Heart right ventricle (tissue), 16 donors: ENCODE measurements around the gene NAXD. TPM values are rescaled to one million over a fixed set of nuclear protein-coding genes. Genes with fewer than 3 reads are reported as not detected.

Experiments
- ATAC-seq, 8 donors: fragments of 200-7000 bp; cut with Tn5 transposase; one replicate each; pipeline ENCODE4 v1.9.1; 2020; ENCODE audit warnings: mild to moderate bottlenecking in 8 of 8, moderate library complexity in 8 of 8, moderate number of reproducible peaks in 1 of 8
- DNase-seq, 2 donors: peaks; one replicate each; pipeline ENCODE4 v3.0.0-alpha.2; 2020
- H3K27ac ChIP-seq, 10 donors: fragments of 200-600 bp; sonication (generic) in 2 of 10; one replicate each; pipeline versions ENCODE4 v1.5.0 to v1.8.0; 2020 to 2022; ENCODE audit warnings: mild to moderate bottlenecking in 3 of 10
- H3K27me3 ChIP-seq, 7 donors: fragments of 200-600 bp; one replicate each; pipeline ENCODE4 v1.8.0; 2021 to 2022; ENCODE audit warnings: mild to moderate bottlenecking in 2 of 7
- H3K36me3 ChIP-seq, 9 donors: fragments of 200-600 bp; sonication (generic) in 1 of 9; one replicate each; pipeline versions ENCODE4 v1.5.0 to v1.8.0; 2020 to 2022; ENCODE audit warnings: mild to moderate bottlenecking in 2 of 9
- H3K4me1 ChIP-seq, 9 donors: fragments of 200-600 bp; sonication (generic) in 1 of 9; one replicate each; pipeline versions ENCODE4 v1.5.0 to v1.8.0; 2020 to 2022; ENCODE audit warnings: mild to moderate bottlenecking in 4 of 9
- H3K4me3 ChIP-seq, 10 donors: fragments of 200-600 bp; sonication (generic) in 2 of 10; one replicate each; pipeline versions ENCODE4 v1.5.0 to v1.8.0; 2020 to 2022; ENCODE audit warnings: mild to moderate bottlenecking in 7 of 10, moderate library complexity in 2 of 10
- H3K9me3 ChIP-seq, 11 donors: fragments of 200-600 bp in 10 of 11; sonication (generic) in 2 of 11; one replicate each; pipeline versions ENCODE4 v1.5.0 to v1.8.0; 2013 to 2022; ENCODE audit warnings: mild to moderate bottlenecking in 2 of 11, control low read depth in 1 of 11, moderate library complexity in 1 of 11
- WGBS, 2 donors: extraction: QIAGEN DNeasy Blood & Tissue Kit; methylation state at CpG; one replicate each; pipeline ENCODE4 v1.1.7; 2013; ENCODE audit warnings: inconsistent platforms in 1 of 2; 5-methylcytosine and 5-hydroxymethylcytosine counted together
- intact Hi-C, 10 donors: fragments of 100-400 bp; cut with DNase I; formaldehyde crosslinking; loops; one replicate each; pipeline versions ENCODE4 v1.11.1 to v1.14.2; 2022
- polyA plus RNA-seq, 2 donors: library from polyadenylated mRNA; stranded (reverse); fragments of 200-250 nt; gene quantifications; one replicate each; pipeline ENCODE4 v1.2.3, GENCODE V29; 2013
- total RNA-seq, 10 donors: library from RNA; stranded (reverse); fragmentation: NEBNext Ultra II Directional in 3 of 10; extraction: Animal tissue kit (Norgen Biotek cat#: 25700) in 3 of 10; gene quantifications; one replicate each; pipeline versions ENCODE4 v1.2.1 to v1.2.4, GENCODE V29; 2021 to 2023
- TF ChIP-seq, protein P1 (sequence below), 9 donors: fragments of 200-600 bp; sonication (generic) in 2 of 9; IDR thresholded peaks; one replicate each; pipeline versions ENCODE4 v1.5.0 to v1.8.0; 2021 to 2022; ENCODE audit warnings: antibody characterized with exemption in 9 of 9, mild to moderate bottlenecking in 5 of 9, moderate library complexity in 1 of 9
- donor health status: Arrhythmogenic right ventricular cardiomyopathy.
- donor health status: ischemic (EF 13 %, LVEDD 7.1; RV severe dilation, severe dysfunction).
- donor health status: healthy with polysubstance abuse.
- donor health status: DM: no; HTN: yes; CAD: no.
- donor health status: DM: no; HTN: no; CAD: no.
- donor health status: ischemic (EF 25% LVEDD 6.9; RV normal size, moderate dysfunction).
- donor health status: ischemic (EF 25% LVEDD 5.7; RV mildly dilated, moderate dysfunction).
- donor health status: healthy.
- donor health status: DM: yes; HTN: yes; CAD: no.
- donor health status: Ischemic cardiomyopathy.
- donor health status: ischemic (EF 35%, LVEDD 5.7; RV mildly dilated, moderate dysfunction).
- donor health status: nonischemic (EF 11% LVEDD 7.7; RV severe dilation, severe dysfunction).
- donor health status: DM: yes; HTN: yes; CAD: no.
- donor health status: PGD.
- donor health status: ischemic (EF 29% LVEDD 5.4; RV normal size, mild dysfunction).
- donor health status: nonischemic (EF 23%, LVEDD 6.1; RV moderate dilation, normal function).

Gene NAXD
- total and polyA plus RNA-seq, 12 donors: 22.1 to 43.4 (median 27.8) TPM

DNA sequence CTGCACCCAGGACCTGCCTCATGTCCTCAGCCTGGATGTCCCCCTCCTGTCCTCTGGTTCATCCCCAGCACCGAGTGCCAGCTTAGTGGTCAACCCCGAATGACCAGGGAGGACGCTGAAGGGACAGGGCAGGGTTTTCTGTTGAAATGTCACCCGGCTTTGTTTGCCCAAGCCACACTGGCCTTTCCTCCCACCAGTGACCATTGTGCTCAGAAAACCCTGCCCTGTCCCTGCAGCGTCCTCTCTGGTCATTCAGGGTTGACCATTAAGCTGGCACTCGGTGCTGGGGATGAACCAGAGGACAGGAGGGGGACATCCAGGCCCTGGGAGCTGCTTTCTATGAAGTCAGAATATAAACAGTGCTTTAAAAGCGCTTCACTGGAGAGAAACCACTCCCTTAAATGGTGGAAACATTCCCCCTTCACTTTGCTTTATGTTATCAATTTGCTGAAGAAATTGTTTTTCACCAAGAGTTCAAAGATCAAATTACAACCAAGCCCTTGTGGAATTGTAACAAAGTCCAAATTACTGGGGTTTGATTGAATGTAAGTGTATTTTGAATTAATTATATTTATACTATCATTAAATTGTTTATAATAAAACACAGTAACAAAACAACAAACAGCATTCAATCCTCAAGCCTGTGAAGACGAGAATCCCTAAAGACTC, 69.2 kb downstream of the NAXD start:
- TF ChIP-seq, protein P1, sequence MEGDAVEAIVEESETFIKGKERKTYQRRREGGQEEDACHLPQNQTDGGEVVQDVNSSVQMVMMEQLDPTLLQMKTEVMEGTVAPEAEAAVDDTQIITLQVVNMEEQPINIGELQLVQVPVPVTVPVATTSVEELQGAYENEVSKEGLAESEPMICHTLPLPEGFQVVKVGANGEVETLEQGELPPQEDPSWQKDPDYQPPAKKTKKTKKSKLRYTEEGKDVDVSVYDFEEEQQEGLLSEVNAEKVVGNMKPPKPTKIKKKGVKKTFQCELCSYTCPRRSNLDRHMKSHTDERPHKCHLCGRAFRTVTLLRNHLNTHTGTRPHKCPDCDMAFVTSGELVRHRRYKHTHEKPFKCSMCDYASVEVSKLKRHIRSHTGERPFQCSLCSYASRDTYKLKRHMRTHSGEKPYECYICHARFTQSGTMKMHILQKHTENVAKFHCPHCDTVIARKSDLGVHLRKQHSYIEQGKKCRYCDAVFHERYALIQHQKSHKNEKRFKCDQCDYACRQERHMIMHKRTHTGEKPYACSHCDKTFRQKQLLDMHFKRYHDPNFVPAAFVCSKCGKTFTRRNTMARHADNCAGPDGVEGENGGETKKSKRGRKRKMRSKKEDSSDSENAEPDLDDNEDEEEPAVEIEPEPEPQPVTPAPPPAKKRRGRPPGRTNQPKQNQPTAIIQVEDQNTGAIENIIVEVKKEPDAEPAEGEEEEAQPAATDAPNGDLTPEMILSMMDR (IDR thresholded peaks at IDR 0.05): no peak
- DNase-seq (no peak), ATAC-seq (no peak)
- WGBS, 2 donors: 94 to 96% methylated on average over 8 of the region's 8 CpGs
- Histone ChIP-seq H3K4me1 (peaks cover 0 to 4% (median 0%) of the 10 kb centered on the region in 9 donors), H3K27me3 (no peaks in the 10 kb centered on the region), H3K4me3 (no peak overlapping the region), H3K36me3 (peaks cover 0 to 98% (median 56%) of the 10 kb centered on the region in 9 donors), H3K27ac (no peak overlapping the region), H3K9me3 (no peaks in the 10 kb centered on the region)
- intact Hi-C loops: loop anchor here in 1 of 10 donors (10.0 kb wide), 1 partner anchor 90 kb away; no protein-coding TSS in a partner anchor

DNA sequence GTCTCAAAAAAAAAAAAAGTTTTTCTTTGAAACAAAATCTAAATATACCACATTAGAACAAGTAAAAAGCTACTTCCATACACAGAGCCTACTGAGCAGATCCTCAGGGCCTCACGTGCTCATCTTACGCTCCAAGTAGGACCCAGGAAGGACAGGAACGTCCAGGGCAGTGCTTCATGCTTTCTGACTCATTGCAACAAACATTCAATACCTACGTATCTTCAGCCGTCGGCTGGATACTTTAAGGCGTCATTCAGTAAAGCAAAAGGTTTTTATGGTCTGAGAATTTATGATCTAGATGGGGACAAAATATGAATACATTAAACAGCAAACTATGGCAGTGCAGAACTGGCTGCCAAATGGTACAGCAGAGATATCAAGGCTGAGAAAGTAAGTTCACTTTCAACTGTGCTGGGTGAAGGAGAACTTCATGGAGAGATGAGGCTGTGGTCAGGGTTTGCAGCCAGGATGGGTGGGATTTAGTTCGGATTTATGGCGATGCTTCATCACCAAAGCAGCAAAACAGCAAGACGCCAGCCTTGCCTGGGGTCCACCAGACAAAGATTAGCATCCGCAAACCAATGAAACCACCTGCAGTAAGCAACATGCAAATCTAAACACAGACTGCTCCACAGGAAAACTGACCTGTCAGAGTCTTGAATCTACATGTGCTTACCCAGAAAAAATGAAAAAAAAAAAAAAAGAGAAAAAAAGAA, 70.1 kb downstream of the NAXD start:
- Histone ChIP-seq H3K36me3 (peaks cover 0 to 97% (median 54%) of the 10 kb centered on the region in 9 donors), H3K4me1 (peaks cover 0 to 3% (median 0%) of the 10 kb centered on the region in 9 donors), H3K27ac (no peak overlapping the region), H3K9me3 (no peaks in the 10 kb centered on the region), H3K27me3 (no peaks in the 10 kb centered on the region), H3K4me3 (no peak overlapping the region)
- no peak for DNase-seq
- TF ChIP-seq, protein P1 (IDR thresholded peaks at IDR 0.05): no peak
- 90 to 94% methylated on average over 11 of the region's 11 CpGs for WGBS, 2 donors
- intact Hi-C loops: loop anchor here in 1 of 10 donors (10.0 kb wide), 1 partner anchor 91 kb away; no protein-coding TSS in a partner anchor
- no peak for ATAC-seq

DNA sequence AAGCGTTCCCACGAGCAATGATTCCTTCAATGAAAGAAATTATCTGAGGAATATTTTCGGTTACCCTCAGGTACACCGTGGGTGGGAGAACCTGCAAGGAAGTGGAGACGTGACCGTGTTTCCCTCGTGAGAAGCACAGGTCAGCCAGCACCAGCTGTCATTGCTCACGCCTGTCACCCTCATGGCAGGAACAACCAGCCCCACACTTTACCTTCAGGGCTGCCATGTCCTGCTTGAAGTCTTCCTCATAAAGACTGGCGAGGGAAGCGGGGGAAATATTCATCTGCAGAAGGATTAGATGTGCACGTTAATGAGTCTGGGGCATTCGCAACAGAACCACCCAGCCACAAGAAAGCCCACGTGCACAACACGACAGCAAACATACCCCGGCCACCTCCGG, 72.4 kb downstream of the NAXD start:
- H3K27me3 ChIP-seq: no peaks in the 10 kb centered on the region
- H3K4me3 ChIP-seq: no peak overlapping the region
- H3K4me1 ChIP-seq: no peaks in the 10 kb centered on the region
- TF ChIP-seq, protein P1 (IDR thresholded peaks at IDR 0.05): no peak
- DNase-seq (no peak), ATAC-seq (no peak)
- no peaks in the 10 kb centered on the region for H3K9me3 ChIP-seq
- intact Hi-C loops: loop anchor here in 1 of 10 donors (10.0 kb wide), 1 partner anchor 93 kb away; no protein-coding TSS in a partner anchor
- WGBS, 2 donors: 95 to 96% methylated on average over 16 of the region's 16 CpGs
- peaks cover 0 to 90% (median 38%) of the 10 kb centered on the region in 9 donors for H3K36me3 ChIP-seq
- H3K27ac ChIP-seq: no peak overlapping the region

DNA sequence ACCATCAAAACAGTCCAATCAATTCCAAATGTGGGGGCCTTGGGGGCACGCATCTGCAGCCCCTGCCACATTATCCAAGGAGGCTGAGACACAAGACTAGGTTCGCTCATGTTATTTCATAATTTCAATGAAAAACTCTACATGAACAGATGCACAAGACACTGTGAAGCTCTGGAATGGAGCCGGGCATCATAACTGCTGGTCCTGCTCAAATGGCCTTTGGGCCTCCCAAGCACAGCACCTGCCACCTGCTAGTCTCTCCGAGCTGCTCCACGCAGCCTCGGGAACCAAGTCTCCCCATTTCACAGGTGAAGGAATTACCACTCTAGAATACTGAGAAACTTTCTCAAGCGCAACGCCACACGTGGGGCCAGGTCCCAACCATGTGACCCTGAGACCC, 73.7 kb downstream of the NAXD start:
- no peak for ATAC-seq
- peaks cover 0 to 89% (median 34%) of the 10 kb centered on the region in 9 donors for H3K36me3 ChIP-seq
- H3K27me3 ChIP-seq: no peaks in the 10 kb centered on the region
- intact Hi-C loops: loop anchor here in 1 of 10 donors (10.0 kb wide), 1 partner anchor 94 kb away; no protein-coding TSS in a partner anchor
- 89 to 91% methylated on average over 9 of the region's 9 CpGs for WGBS, 2 donors
- no peaks in the 10 kb centered on the region for H3K9me3 ChIP-seq
- TF ChIP-seq, protein P1 (IDR thresholded peaks at IDR 0.05): no peak
- no peak overlapping the region for H3K4me3 ChIP-seq
- no peak overlapping the region for H3K27ac ChIP-seq
- H3K4me1 ChIP-seq: no peaks in the 10 kb centered on the region
- DNase-seq: no peak

Other genes starting within 250 kb of the NAXD start
- 10 to 100 TPM in 9 of 10 donors, 1 to 10 TPM in 1; 9.4 to 40.8 (median 12.5) TPM for gene RAB20, start 53.8 kb upstream of the NAXD start, total RNA-seq
- gene RAB20, start 53.8 kb upstream of the NAXD start, polyA plus RNA-seq: 10 to 100 TPM in 1 of 2 donors, 1 to 10 TPM in 1; 5.4 to 15.3 TPM
- 10 to 100 TPM; 35.2 to 53.5 (median 42.8) TPM for gene CARS2, start 90.6 kb downstream of the NAXD start, total RNA-seq
- gene CARS2, start 90.6 kb downstream of the NAXD start, polyA plus RNA-seq: 100 to 1,000 TPM in 1 of 2 donors, 10 to 100 TPM in 1; 61.3 to 103 TPM
- gene ING1, start 98.2 kb downstream of the NAXD start, total RNA-seq: 1 to 10 TPM; 4.1 to 9.3 (median 6.3) TPM
- gene ING1, start 98.2 kb downstream of the NAXD start, polyA plus RNA-seq: 10 to 100 TPM in 1 of 2 donors, 1 to 10 TPM in 1; 5.4 to 15.6 TPM